MCF 10A (cell line): Measurements from ENCODE around the gene DMKN. TPM values are rescaled to one million over a fixed set of nuclear protein-coding genes. Genes with fewer than 3 reads are reported as not detected.

Experiments used
- BruUV-seq: library from RNA; stranded (reverse); fragments of 400-500 nt; replicated peaks from 2 replicates; lab custom pipeline; 2021; lab: Mats Ljungman, UMichigan
- CTCF ChIA-PET: fragments of 300-600 bp; sonication (Branson Sonifier 250); formaldehyde crosslinking; extraction: SDS; loops from one replicate; lab custom pipeline; 2021; ENCODE audit warnings: antibody characterized with exemption, inconsistent platforms; lab: Yijun Ruan, JAX
- POLR2A ChIA-PET: fragments of 300-600, 350-650 bp; sonication (Branson Sonifier 250); formaldehyde crosslinking; extraction: SDS; loops from one replicate; lab custom pipeline; 2020; ENCODE audit warnings: antibody characterized with exemption, inconsistent platforms; lab: Yijun Ruan, JAX
- DNase-seq: peaks from one replicate; pipeline ENCODE4 v3.0.0-alpha.2; 2018; ENCODE audit not compliant: unreplicated experiment
- H3K27ac Mint-ChIP-seq: one replicate; pipeline ENCODE4 v1.8.0; 2022; ENCODE audit warnings: mild to moderate bottlenecking, low read depth, mixed read lengths; ENCODE audit not compliant: unreplicated experiment
- H3K27me3 Mint-ChIP-seq: one replicate; pipeline ENCODE4 v1.8.0; 2022; ENCODE audit warnings: mixed read lengths; ENCODE audit not compliant: insufficient read depth, unreplicated experiment
- H3K36me3 Mint-ChIP-seq: one replicate; pipeline ENCODE4 v1.8.0; 2022; ENCODE audit warnings: mild to moderate bottlenecking, moderate library complexity, mixed read lengths; ENCODE audit not compliant: insufficient read depth, unreplicated experiment
- H3K4me1 Mint-ChIP-seq: one replicate; pipeline ENCODE4 v1.8.0; 2022; ENCODE audit warnings: mixed read lengths; ENCODE audit not compliant: insufficient read depth, unreplicated experiment
- H3K4me3 Mint-ChIP-seq: one replicate; pipeline ENCODE4 v1.8.0; 2022; ENCODE audit warnings: mild to moderate bottlenecking, moderate library complexity, mixed read lengths; ENCODE audit not compliant: unreplicated experiment
- H3K9me3 Mint-ChIP-seq: one replicate; pipeline ENCODE4 v1.8.0; 2022; ENCODE audit warnings: mixed read lengths; ENCODE audit not compliant: unreplicated experiment
- CTCF ChIP-seq: fragments of 200-600 bp; IDR thresholded peaks from one replicate; pipeline ENCODE4 v1.8.0; 2022; ENCODE audit warnings: antibody characterized with exemption, mild to moderate bottlenecking; ENCODE audit not compliant: unreplicated experiment
- intact Hi-C: fragments of 100-400 bp; cut with micrococcal nuclease; formaldehyde crosslinking; loops from 2 replicates; pipeline ENCODE4 v1.14.1; 2022
- total RNA-seq: library from RNA; stranded (reverse); gene quantifications from 2 replicates; pipeline ENCODE4 v1.2.3, GENCODE V29; 2022

The DMKN gene
- total RNA-seq, 1 experiment from 2014 or later: 90.7 TPM

- Mint-ChIP-seq H3K27ac (no peak overlapping the region), H3K27me3 (no peaks in the 10 kb centered on the region)
- intact Hi-C loops: no loop called here
Measured at GRCh38 chr19:35552534-35553384, 39.3 kb upstream of the DMKN start.

GRCh38 chr19:35551091-35551810, 37.8 kb upstream of the DMKN start:
- CTCF ChIA-PET: interaction anchor here (0.7 to 1.8 kb wide), 5 partner anchors 14 to 62 kb away, joined by 3 to 7 read pairs (median 4); no protein-coding TSS in a partner anchor

More at GRCh38 chr19:35552534-35553384, 39.3 kb upstream of the DMKN start:
- ChIA-PET POLR2A (no interaction called here), CTCF (no interaction called here)
- no peak for DNase-seq
- Mint-ChIP-seq H3K4me1 (peaks cover 12% of the 10 kb centered on the region), H3K9me3 (no peaks in the 10 kb centered on the region), H3K36me3 (no peaks in the 10 kb centered on the region), H3K4me3 (no peak overlapping the region)
- TF ChIP-seq CTCF: no peak
- no TSS peak for BruUV-seq

GRCh38 chr19:35549879-35550523, 36.6 kb upstream of the DMKN start:
- intact Hi-C loops: loop anchor here (1.0 to 5.0 kb wide), 2 partner anchors 77 to 167 kb away; partner anchors contain the start of gene RBM42
- ChIA-PET POLR2A (interaction anchor here (1.0 to 1.3 kb wide), 2 partner anchors 62 to 162 kb away, joined by 3 read pairs; partner anchors contain the start of gene HAUS5), CTCF (interaction anchor here (0.5 to 3.4 kb wide), 20 partner anchors 10 to 592 kb away, joined by 3 to 30 read pairs (median 4); partner anchors contain the start of genes ATP4A, COX6B1 and HAUS5)
- Mint-ChIP-seq H3K4me1 (peaks cover 25% of the 10 kb centered on the region), H3K27ac (no peak overlapping the region), H3K4me3 (no peak overlapping the region), H3K9me3 (no peaks in the 10 kb centered on the region), H3K27me3 (no peaks in the 10 kb centered on the region), H3K36me3 (no peaks in the 10 kb centered on the region)
- TF ChIP-seq CTCF: no peak
- no TSS peak for BruUV-seq
- DNase-seq: no peak

More at GRCh38 chr19:35551091-35551810, 37.8 kb upstream of the DMKN start:
- no TSS peak for BruUV-seq
- no peaks in the 10 kb centered on the region for H3K9me3 Mint-ChIP-seq
- DNase-seq: no peak
- H3K27me3 Mint-ChIP-seq: no peaks in the 10 kb centered on the region
- no peak overlapping the region for H3K4me3 Mint-ChIP-seq
- H3K36me3 Mint-ChIP-seq: no peaks in the 10 kb centered on the region
- H3K27ac Mint-ChIP-seq: no peak overlapping the region
- H3K4me1 Mint-ChIP-seq: peaks cover 23% of the 10 kb centered on the region
- TF ChIP-seq CTCF: no peak
- POLR2A ChIA-PET: no interaction called here
- intact Hi-C loops: no loop called here
